Stimulated activated CD4-positive, alpha-beta T cell treated with anti-CD3 and anti-CD28 coated beads, Interleukin-4, amount 100 ng/mL, for 4 hours (primary cell): ENCODE measurements around the gene SEC22A.
"Not testable (repeated sequence)": the region's sequence is repeated elsewhere in the genome, so short reads cannot be mapped to it uniquely, and the experiment has no call there.

ENCODE experiments used
- DNase-seq, 2 experiments: peaks; one replicate each; pipeline ENCODE4 v3.0.0-alpha.2; 2020

Gene SEC22A

DNA sequence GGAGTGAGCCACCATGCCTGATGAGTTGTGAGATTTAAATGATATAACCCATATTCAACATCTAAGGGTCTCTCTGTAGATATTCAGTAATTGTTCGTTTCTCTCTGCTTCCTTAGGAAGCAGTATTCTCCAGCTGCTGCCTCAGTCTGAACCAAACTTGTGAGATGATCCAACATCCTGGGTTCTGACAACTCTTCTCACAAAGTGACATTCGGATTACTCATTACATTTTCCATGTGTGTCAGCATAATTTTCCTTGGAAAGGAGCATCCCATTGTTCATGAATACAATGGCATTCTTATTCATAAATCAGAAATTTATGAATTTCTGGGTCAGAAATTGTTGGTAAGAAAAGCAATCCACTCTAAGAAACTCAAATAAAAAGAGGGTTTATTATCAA, 15.0 kb upstream of the SEC22A start:
- no peak for DNase-seq

GRCh38 chr3:123188058-123188457, 13.7 kb upstream of the SEC22A start:
- no peak for DNase-seq

DNA sequence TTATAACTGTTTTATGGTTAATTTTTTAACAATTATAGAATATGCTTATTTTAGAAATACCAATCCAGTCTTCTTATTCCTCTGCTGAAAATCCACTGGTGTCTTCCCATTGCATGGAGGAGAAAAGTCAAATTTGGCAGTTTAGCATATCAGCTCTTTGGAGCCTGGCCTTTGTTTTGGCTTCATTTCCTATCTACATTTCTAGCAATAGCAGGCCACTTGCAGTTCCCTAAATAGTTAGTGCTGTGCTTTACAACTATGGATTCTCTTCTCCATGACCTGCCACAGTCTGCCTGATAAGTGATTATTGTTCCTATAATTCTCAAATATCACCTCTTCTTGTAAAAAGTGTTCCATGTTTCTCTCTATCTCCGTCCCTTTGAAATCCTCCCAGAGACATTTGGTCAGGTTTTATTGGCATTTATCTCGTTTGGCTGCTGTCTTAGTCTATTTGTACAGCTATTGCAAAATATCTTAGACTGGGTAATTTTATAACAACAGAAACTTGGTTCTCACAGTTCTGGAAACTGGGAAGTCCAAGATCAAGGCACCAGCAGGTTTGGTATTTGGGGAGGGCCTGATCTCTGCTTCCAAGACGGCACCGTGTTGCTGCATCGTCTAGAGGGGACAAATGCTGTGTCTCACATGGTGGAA, 8.2 kb upstream of the SEC22A start:
- no peak for DNase-seq

DNA sequence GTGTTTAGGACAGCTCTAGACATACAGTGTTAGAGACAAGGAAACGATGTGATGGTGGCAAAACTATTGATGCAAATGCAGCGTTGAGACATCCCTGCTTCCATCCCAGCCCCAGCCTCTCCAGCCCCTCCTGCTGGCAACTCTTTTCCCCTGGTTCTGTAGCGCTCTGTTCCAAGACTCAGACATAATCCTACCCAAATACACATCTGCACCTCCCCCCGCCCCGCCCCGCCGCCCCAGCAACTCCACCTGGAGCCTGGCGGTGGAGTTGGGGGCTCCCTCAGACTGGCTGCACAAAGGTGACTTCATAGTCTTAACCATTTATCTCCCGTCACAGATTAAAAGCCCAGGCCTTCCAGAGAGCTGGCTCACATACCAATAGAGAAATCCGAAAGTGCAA, 7.2 kb upstream of the SEC22A start:
- DNase-seq = no peak

DNA sequence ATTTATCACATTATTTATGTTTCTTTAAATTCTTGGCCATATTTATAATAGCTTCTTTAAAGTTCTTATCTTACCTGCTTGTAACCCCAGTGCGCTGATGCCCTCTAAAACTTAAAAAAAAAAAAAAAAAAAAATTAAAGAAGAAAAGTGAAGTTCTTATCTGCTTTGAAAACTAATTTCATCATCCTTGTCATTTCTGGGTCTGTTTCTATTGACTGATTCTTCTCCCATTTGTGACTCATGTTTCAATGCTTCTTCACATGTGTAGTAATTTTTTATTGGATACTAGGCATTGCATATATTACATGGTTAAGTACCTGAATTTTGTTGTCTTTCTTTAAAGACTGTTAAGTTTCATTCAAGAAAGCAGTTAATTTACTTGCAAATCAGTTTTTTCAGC, 3.4 kb upstream of the SEC22A start:
- DNase-seq = no peak

DNA sequence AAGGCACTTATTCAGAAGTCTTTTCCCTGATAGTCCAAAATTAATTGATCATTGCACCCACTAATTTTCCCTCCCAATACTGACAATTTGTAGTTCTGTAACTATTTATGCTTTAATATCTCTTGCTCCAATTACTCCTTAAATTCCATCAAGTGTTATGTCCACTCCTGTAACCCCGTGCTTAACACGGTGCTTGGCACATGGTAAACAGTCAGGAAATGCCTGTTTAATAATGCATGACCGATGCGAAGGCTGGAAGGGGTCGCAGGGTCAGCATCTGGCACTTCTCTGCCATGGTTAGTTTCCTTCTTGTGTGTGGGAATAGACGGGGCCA, 553 bp upstream of the SEC22A start:
- DNase-seq = no peak

DNA sequence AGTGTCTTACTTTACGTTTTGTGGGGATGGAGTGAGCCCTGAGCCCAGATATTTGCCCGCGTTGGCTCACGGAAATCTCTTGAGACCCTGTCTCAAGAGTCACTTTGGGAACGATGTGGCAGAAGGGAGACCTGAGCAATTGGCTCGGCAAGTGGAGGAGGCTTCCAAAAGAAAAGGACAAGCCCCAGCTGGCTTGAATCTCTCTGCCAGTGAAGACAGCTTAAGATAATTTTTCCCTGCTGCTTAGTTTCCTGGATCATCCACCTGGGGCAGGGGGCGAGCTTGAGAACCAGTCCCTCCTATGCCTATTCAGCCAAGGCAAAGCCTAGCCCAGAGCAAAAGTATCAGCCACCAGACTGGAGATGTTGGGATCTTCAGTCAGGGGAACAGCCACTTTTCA, 708 bp downstream of the SEC22A start:
- no peak for DNase-seq

DNA sequence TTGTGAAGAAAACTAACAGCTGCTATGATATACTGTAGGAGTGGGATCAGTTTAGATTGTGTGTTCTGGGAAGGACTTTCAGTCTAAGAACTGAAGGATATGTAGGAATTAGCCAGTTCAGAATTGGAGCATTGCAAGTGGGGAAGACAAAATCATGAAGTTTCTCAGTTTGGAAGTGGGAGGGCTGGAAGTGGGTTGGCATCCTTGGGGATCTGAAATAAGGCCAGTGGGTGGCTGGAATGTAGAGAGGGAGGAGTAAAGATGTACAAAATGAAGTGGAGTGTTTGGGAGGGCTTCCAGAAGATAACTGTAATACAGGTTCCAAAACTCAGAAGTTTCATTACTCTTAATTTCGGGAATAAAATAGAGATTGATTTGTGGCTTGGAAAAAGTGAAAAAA, 17.2 kb downstream of the SEC22A start:
- no peak for DNase-seq

- DNase-seq = not testable (repeated sequence)
These were observed 19.6 kb downstream of the SEC22A start for GRCh38 chr3:123221369-123221768.

GRCh38 chr3:123225016-123225415, 23.3 kb downstream of the SEC22A start:
- DNase-seq = no peak

DNA sequence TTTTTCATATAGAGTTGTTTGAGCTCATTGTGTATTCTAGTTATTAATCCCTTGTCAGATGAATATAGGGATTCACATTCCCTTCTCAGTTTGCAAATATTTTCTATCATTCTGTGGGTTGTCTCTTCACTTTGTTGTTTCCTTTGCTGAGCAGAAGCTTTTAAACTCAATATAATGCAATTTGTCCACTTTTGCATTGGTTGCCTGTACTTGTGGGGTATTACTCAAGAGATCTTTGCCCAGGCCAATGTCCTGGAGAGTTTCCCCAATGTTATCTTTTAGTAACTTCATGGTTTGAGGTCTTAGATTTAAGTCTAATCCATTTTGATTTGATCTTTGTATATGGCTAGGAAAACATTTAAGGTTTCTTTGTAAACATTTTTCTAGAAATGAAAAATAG, 24.8 kb downstream of the SEC22A start:
- no peak for DNase-seq

GRCh38 chr3:123229145-123229544, 27.4 kb downstream of the SEC22A start:
- no peak for DNase-seq

DNA sequence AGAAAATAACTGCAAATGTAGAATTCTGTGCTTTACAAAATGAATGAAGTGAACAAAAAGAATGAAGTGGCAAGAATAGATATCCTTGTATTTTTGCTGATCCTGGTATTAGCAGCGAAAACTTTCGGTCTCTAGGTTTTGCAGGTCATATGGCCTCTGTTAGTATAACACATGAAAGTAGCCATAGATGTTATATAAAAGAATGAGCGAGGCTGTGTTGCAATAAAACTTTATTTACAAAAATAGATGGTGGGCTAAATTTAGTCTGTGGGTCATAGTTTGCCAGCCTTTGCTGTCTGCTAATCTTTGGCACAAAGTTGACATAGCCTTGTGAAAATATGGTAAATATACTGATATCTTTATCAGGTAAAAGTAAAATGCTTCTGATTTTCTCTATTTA, 35.2 kb downstream of the SEC22A start:
- DNase-seq = no peak

GRCh38 chr3:123239186-123239585, 37.4 kb downstream of the SEC22A start:
- not testable (repeated sequence) for DNase-seq

DNA sequence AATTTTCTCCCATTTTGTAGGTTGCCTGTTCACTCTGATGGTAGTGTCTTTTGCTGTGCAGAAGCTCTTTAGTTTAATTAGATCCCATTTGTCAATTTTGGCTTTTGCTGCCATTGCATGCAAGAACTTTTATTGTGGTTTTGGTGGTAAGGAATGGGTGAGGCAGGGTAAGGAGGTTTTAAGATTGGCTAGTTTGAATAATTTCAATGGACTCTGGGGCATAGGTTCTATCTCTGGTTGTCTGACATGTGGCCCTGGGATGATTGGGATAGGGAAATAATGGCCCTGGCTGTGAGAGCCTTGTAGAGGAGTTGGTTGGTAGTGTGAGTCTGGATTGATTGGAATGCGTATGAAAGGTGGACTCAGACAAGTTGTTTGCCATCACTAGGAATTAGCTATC, 38.0 kb downstream of the SEC22A start:
- no peak for DNase-seq

- DNase-seq = peak in 1 of 2 experiments; percentile 5
These were observed 42.4 kb downstream of the SEC22A start for GRCh38 chr3:123244128-123244527.

DNA sequence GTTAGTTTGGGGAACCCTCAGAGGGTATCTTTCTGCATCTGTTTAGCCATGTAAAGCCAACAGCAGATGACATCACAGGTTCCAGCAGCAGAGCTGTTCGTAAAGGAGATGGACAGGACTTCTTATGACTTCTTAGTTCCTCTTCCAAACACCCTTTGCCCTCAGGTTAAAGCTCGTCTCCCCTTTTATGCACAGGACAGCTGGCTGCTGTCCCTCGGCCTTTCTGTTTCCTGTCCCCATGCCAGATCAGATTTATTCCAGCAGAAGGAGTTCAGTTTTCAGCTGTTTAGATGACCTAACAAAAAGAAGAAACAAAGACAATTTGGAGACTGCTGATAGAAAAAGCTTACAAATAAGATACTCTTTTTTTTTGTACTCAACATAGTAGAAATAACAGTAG, 45.1 kb downstream of the SEC22A start:
- DNase-seq = no peak

GRCh38 chr3:123256256-123256655, 54.5 kb downstream of the SEC22A start:
- DNase-seq = no peak

DNA sequence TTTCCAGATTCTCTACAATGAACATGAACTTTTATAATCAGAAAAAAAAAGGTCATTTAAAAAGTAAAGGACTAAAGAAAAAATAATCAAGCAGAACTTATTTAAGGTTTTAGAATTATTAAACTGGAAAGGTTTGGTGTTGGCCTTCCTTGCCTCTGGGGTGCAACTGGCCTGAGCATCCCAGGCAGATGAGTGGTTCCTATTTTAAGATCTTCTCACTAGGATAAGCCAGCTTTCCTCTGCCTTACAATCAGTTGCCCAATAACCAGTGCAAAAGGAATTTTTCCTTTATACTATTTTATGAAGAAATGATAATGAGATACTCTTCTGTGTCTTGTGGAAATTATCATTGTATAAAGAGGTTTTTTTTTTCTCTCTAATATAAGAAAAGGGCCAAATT, 56.6 kb downstream of the SEC22A start:
- no peak for DNase-seq

DNA sequence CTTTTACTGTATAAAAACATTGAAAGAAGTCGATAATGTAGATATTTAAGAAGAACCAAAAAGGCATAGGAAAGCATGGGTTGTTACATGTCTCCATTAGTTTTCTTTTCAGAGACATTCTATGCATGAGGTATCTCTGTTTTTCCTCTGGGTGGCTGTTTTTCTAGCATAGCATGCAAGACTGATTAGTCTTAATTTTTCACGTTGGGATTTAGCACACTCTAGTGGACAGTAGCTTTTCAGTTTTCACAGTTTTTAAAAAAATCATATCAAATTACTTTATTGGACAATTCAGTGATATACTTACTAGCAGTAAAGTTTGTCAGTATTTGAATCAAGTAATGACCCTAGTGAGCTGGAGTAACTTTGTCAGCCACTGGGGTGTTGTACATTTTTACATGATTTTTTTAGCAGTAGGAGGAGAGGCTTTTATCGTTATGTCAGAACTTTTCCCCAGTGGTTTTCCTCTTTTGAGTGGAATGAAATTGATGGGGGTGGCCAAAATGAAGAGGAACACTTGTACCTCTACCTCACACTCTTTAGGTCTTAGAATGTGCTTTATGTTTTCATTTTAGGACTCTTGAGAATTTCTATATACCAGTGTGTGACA, 57.2 kb downstream of the SEC22A start:
- no peak for DNase-seq

GRCh38 chr3:123261666-123262065, 59.9 kb downstream of the SEC22A start:
- DNase-seq = no peak

DNA sequence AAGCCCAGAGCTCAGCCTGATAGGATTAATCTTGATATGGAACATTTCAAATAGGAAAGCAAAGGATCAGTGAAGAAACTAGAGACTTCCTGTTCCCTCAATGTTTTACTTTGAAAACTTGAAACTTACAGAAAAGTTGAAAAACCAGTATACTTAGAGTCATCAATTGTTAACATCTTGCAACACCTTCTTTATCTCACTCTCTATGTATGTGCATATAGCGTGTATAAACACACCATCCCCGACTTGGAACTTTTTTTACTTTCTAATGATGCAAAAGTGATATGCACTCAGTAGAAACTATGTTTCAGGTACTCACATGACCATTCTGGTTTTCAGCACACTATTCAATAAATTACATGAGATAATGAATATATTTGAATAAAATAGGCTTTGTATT, 60.5 kb downstream of the SEC22A start:
- no peak for DNase-seq

GRCh38 chr3:123262868-123263267, 61.1 kb downstream of the SEC22A start:
- no peak for DNase-seq

- DNase-seq = no peak
These were observed 62.2 kb downstream of the SEC22A start for GRCh38 chr3:123263941-123264340.

DNA sequence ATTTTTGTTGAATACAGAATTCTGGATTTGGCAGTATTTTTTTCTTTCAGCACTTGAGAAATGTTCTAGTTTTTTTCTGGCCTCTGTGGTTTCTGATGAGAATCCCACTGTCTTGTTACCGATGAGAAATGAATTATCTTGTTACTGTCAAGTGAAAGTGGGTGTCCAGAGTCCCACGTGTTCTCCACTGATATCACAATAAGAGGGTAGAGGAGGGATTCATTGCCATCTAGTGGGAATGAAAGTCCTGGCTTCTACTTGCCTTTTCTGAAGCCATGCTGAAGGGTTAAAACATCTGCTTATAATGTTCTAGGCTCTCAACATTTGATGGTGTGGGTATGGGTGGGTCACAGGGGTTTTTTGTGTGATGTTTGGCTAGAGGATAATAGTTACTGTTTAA, 66.1 kb downstream of the SEC22A start:
- DNase-seq = no peak
